ENCODE results near the gene GNRH2.

GNRH2 gene

GRCh38 chr20:3043322-3043721 lies at the start of gene GNRH2:
Gene GNRH2, plus strand, starts transcription at chr20:3043622. Its CDS starts 793 bp downstream, at chr20:3044415.
- Histone ChIP-seq H3K27ac (peak within 1 kb of the TSS; percentile 74), H3K4me3 (ENCODE audit: low read depth, low read length) (no peak within 1 kb of the TSS), H3K79me2 (peaks cover 2% of the 10 kb centered on the region), H3K4me2 (ENCODE audit: low read length) (no peak within 1 kb of the TSS), H3K9me3 (ENCODE audit: control insufficient read depth, low read length) (no peaks in the 10 kb centered on the region), H3K4me1 (peaks cover 9% of the 10 kb centered on the region), H3K9ac (no peak within 1 kb of the TSS), H2AFZ (no peak within 1 kb of the TSS), H3K27me3 (ENCODE audit: control insufficient read depth, insufficient read depth, low read length) (no peaks in the 10 kb centered on the region), H3K36me3 (ENCODE audit: control insufficient read depth, insufficient read depth, low read length) (no peaks in the 10 kb centered on the region)
- no peak for TF ChIP-seq CTCF (IDR thresholded peaks at IDR 0.05)

GRCh38 chr20:2995796-2996195 lies 47.6 kb upstream of the GNRH2 start:
- no peak for TF ChIP-seq CTCF (IDR thresholded peaks at IDR 0.05)
- Histone ChIP-seq H3K4me2 (ENCODE audit: low read length) (no peak overlapping the region), H3K27me3 (ENCODE audit: control insufficient read depth, insufficient read depth, low read length) (no peaks in the 10 kb centered on the region), H3K9me3 (ENCODE audit: control insufficient read depth, low read length) (no peaks in the 10 kb centered on the region), H3K36me3 (ENCODE audit: control insufficient read depth, insufficient read depth, low read length) (no peaks in the 10 kb centered on the region), H3K4me3 (ENCODE audit: low read depth, low read length) (no peak overlapping the region), H3K79me2 (no peaks in the 10 kb centered on the region), H3K4me1 (no peaks in the 10 kb centered on the region), H3K9ac (no peak overlapping the region), H3K27ac (no peak overlapping the region), H2AFZ (no peak overlapping the region)

GRCh38 chr20:2998728-2999127 lies 44.7 kb upstream of the GNRH2 start:
- no peak for TF ChIP-seq CTCF (IDR thresholded peaks at IDR 0.05)
- Histone ChIP-seq H3K79me2 (no peaks in the 10 kb centered on the region), H3K9ac (no peak overlapping the region), H3K27ac (no peak overlapping the region), H3K27me3 (ENCODE audit: control insufficient read depth, insufficient read depth, low read length) (no peaks in the 10 kb centered on the region), H3K4me1 (no peaks in the 10 kb centered on the region), H3K36me3 (ENCODE audit: control insufficient read depth, insufficient read depth, low read length) (no peaks in the 10 kb centered on the region), H3K9me3 (ENCODE audit: control insufficient read depth, low read length) (no peaks in the 10 kb centered on the region), H2AFZ (no peak overlapping the region), H3K4me2 (ENCODE audit: low read length) (no peak overlapping the region), H3K4me3 (ENCODE audit: low read depth, low read length) (no peak overlapping the region)

- no peak overlapping the region for H3K9ac ChIP-seq
- peak; percentile 59 for TF ChIP-seq CTCF (IDR thresholded peaks at IDR 0.05)
- H3K9me3 ChIP-seq (ENCODE audit: control insufficient read depth, low read length): no peaks in the 10 kb centered on the region
- no peaks in the 10 kb centered on the region for H3K79me2 ChIP-seq
- no peak overlapping the region for H2AFZ ChIP-seq
- H3K4me1 ChIP-seq: no peaks in the 10 kb centered on the region
- no peaks in the 10 kb centered on the region for H3K27me3 ChIP-seq (ENCODE audit: control insufficient read depth, insufficient read depth, low read length)
- no peak overlapping the region for H3K27ac ChIP-seq
- H3K4me2 ChIP-seq (ENCODE audit: low read length): no peak overlapping the region
- H3K36me3 ChIP-seq (ENCODE audit: control insufficient read depth, insufficient read depth, low read length): no peaks in the 10 kb centered on the region
- no peak overlapping the region for H3K4me3 ChIP-seq (ENCODE audit: low read depth, low read length)
These were observed 42.4 kb upstream of the GNRH2 start for GRCh38 chr20:3000852-3001523.

GRCh38 chr20:3003416-3003815 lies 40.0 kb upstream of the GNRH2 start:
- Histone ChIP-seq H3K4me3 (ENCODE audit: low read depth, low read length) (no peak overlapping the region), H3K36me3 (ENCODE audit: control insufficient read depth, insufficient read depth, low read length) (no peaks in the 10 kb centered on the region), H3K4me1 (no peaks in the 10 kb centered on the region), H3K9me3 (ENCODE audit: control insufficient read depth, low read length) (no peaks in the 10 kb centered on the region), H3K79me2 (no peaks in the 10 kb centered on the region), H3K9ac (no peak overlapping the region), H3K27me3 (ENCODE audit: control insufficient read depth, insufficient read depth, low read length) (no peaks in the 10 kb centered on the region), H3K27ac (no peak overlapping the region), H3K4me2 (ENCODE audit: low read length) (no peak overlapping the region), H2AFZ (no peak overlapping the region)
- TF ChIP-seq CTCF (IDR thresholded peaks at IDR 0.05): no peak

All from parathyroid adenoma (tissue), 2 donors.